Progenitor cell of endocrine pancreas (in vitro differentiated cells): ENCODE results near the gene CSTF2. TPM values are rescaled to one million over a fixed set of nuclear protein-coding genes. Genes with fewer than 3 reads are reported as not detected.

Experiments used
- DNase-seq: peaks from one replicate; pipeline ENCODE4 v3.0.0; 2021; ENCODE audit warnings: low spot score; ENCODE audit not compliant: unreplicated experiment
- H3K27ac Mint-ChIP-seq: 2 replicates; pipeline ENCODE4 v1.8.0; 2021; ENCODE audit warnings: mild to moderate bottlenecking, moderate library complexity, mixed read lengths
- H3K27me3 Mint-ChIP-seq: 2 replicates; pipeline ENCODE4 v1.8.0; 2021; ENCODE audit warnings: mixed read lengths
- H3K36me3 Mint-ChIP-seq: 2 replicates; pipeline ENCODE4 v1.8.0; 2022; ENCODE audit warnings: mixed read lengths; ENCODE audit not compliant: insufficient read depth
- H3K4me1 Mint-ChIP-seq: 2 replicates; pipeline ENCODE4 v1.8.0; 2021; ENCODE audit warnings: low read depth, mixed read lengths
- H3K4me3 Mint-ChIP-seq: 2 replicates; pipeline ENCODE4 v1.8.0; 2021; ENCODE audit warnings: low read depth, mild to moderate bottlenecking, moderate library complexity, mixed read lengths
- H3K9me3 Mint-ChIP-seq: 2 replicates; pipeline ENCODE4 v1.8.0; 2021; ENCODE audit warnings: low read depth, mixed read lengths
- total RNA-seq: library from RNA; stranded (reverse); gene quantifications from 2 replicates; pipeline ENCODE4 v1.2.1, GENCODE V29; 2021
- TF ChIP-seq, protein P1 (sequence below): fragments of 200-600 bp; sonication (generic); IDR thresholded peaks from one replicate; pipeline ENCODE4 v1.5.0; 2021; ENCODE audit warnings: antibody characterized with exemption, mild to moderate bottlenecking; ENCODE audit not compliant: unreplicated experiment

The CSTF2 gene
- total RNA-seq, 1 donor from 2014 or later, result 22.7 TPM

DNA sequence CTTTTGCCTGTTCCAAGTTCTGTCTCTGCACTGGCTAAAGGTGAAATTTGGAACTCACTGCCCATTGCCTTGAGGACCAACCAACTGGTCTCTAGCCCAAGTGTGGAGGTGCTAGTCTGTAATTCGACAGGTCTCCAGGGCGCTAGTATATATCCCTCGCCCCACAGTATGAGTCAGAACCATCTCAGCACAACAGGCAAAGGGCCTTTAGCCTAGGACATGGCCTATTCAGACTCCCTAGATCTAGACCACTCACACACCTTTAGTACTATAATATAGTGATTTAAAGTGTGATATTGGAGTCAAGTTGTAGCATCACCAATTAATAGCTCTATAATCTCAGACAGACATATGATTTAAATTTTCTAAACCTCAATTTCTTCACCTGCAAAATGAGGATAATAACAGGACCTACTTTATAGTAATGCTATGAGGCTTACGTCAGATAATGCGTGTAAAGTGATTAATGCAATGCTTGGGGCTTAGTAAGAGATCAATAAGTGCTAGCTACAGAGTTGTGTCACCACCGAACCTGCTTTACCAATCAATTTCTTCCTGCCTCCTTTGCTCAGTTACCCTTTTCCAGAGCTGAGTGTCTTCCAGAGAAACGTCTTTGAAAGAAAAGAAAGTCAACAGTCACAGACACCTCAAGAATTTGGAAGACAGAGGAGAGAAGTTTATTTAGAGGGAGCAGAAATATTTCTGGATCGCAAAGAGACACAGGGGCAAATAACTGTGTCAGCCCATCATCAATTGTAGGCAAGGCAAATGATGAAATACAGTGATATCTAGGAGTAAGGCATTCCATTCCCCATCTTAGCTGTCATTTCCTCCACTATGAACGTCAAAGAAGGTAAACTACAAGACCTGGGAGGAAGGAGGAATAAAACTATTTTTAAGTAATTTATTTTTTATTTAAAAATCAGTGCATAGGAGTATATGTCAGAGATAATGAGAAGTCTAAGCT is 51.7 kb downstream of the CSTF2 start:
- peaks cover 7% of the 10 kb centered on the region for H3K9me3 Mint-ChIP-seq
- no peak for DNase-seq
- peaks cover 11% of the 10 kb centered on the region for H3K4me1 Mint-ChIP-seq
- H3K4me3 Mint-ChIP-seq, result no peak overlapping the region
- no peaks in the 10 kb centered on the region for H3K36me3 Mint-ChIP-seq
- TF ChIP-seq, protein P1, sequence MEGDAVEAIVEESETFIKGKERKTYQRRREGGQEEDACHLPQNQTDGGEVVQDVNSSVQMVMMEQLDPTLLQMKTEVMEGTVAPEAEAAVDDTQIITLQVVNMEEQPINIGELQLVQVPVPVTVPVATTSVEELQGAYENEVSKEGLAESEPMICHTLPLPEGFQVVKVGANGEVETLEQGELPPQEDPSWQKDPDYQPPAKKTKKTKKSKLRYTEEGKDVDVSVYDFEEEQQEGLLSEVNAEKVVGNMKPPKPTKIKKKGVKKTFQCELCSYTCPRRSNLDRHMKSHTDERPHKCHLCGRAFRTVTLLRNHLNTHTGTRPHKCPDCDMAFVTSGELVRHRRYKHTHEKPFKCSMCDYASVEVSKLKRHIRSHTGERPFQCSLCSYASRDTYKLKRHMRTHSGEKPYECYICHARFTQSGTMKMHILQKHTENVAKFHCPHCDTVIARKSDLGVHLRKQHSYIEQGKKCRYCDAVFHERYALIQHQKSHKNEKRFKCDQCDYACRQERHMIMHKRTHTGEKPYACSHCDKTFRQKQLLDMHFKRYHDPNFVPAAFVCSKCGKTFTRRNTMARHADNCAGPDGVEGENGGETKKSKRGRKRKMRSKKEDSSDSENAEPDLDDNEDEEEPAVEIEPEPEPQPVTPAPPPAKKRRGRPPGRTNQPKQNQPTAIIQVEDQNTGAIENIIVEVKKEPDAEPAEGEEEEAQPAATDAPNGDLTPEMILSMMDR, result no peak
- no peak overlapping the region for H3K27ac Mint-ChIP-seq
- no peaks in the 10 kb centered on the region for H3K27me3 Mint-ChIP-seq

DNA sequence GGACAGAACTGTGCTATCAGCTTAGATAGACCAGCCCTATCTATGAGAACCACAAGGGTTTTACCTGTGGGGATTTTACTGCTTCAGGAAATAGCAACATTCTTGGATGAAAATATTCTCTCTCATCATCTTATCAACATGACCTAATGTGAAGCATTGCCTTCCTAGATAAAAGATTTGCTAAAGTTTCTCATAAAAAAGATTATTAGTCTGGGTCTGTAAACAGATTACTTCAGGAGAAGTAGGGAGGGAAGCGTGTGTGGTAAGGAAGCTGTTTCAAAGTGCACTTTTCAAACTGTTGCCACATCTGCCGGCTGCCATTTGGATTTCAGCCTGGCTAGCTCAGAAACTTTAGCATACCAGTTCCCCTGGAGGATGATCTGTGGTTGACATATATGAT is 54.1 kb downstream of the CSTF2 start, which contains the start of gene NOX1:
Gene NOX1 (minus strand): TSS at position 35 of the 400 bp plus-strand sequence. CDS start 220 bp downstream, outside the sequence.
- no peaks in the 10 kb centered on the region for H3K27me3 Mint-ChIP-seq
- H3K27ac Mint-ChIP-seq, result no peak within 1 kb of the TSS

DNA sequence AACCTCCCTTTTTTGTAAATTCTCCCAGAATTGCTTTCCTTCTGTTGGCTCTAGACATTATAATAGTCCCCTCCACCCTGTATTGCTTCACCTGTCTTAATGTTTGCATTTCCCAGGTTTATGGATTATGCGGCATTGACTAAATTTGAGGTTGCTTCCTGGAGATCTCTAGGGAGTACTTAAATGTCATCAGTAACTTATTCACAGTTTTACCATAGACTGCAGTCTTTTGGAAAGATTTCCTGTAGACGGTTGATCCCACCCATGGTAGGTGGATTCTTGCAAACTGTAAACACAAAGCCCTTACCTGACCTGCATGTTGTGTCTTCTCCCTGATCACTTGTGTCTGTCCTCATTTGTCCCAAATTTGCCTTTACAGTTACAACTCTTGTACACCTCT is 60.2 kb downstream of the CSTF2 start:
- TF ChIP-seq, protein P1, result no peak
- Mint-ChIP-seq H3K27ac (no peak overlapping the region), H3K9me3 (peaks cover 14% of the 10 kb centered on the region), H3K4me3 (no peak overlapping the region), H3K36me3 (no peaks in the 10 kb centered on the region), H3K27me3 (no peaks in the 10 kb centered on the region), H3K4me1 (peaks cover 4% of the 10 kb centered on the region)
- no peak for DNase-seq

More for the DNA sequence above, 54.1 kb downstream of the CSTF2 start, which contains the start of gene NOX1:
- Mint-ChIP-seq H3K36me3 (no peaks in the 10 kb centered on the region), H3K9me3 (peaks cover 10% of the 10 kb centered on the region), H3K4me1 (peaks cover 11% of the 10 kb centered on the region), H3K4me3 (no peak within 1 kb of the TSS)
- DNase-seq, result no peak
- TF ChIP-seq, protein P1, result no peak

DNA sequence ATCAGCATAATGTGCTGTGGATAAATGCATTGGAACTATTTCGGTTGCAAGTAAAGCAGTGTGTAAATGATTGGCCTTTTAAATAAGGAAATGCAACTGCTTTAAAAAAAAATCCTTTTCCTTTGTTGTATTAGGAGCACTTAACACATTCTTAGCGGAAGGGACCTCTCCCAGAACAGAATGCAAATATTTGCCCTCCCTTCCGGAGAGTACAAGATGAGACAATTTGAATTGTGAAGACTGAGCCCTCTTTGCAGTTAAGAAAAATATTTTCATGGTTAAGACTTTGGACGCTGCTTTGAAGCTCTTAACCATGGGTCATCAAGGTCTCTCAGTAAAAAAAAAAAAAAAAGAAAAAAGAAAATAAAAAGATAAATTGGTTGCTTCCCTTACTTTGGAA is 63.5 kb downstream of the CSTF2 start:
- TF ChIP-seq, protein P1, result no peak
- DNase-seq, result no peak
- Mint-ChIP-seq H3K27ac (no peak overlapping the region), H3K27me3 (no peaks in the 10 kb centered on the region), H3K36me3 (no peaks in the 10 kb centered on the region), H3K4me1 (peaks cover 4% of the 10 kb centered on the region), H3K9me3 (peaks cover 24% of the 10 kb centered on the region), H3K4me3 (no peak overlapping the region)

Other genes starting within 250 kb of the CSTF2 start
- gene TNMD, start 235.5 kb upstream of the CSTF2 start, total RNA-seq, result not detected in 2 replicates
- 167 TPM in 2 replicates for gene TSPAN6, start 183.6 kb upstream of the CSTF2 start, total RNA-seq
- gene SRPX2, start 176.2 kb upstream of the CSTF2 start, total RNA-seq, result 0.24 and 0.38 TPM in 2 replicates
- gene SYTL4, start 88.3 kb upstream of the CSTF2 start, total RNA-seq, result 1.8 and 2.9 TPM in 2 replicates
- gene NOX1, start 54.0 kb downstream of the CSTF2 start, total RNA-seq, result not detected in 2 replicates
- 0.44 and 0.86 TPM in 2 replicates for gene XKRX, start 108.5 kb downstream of the CSTF2 start, total RNA-seq
- gene ARL13A, start 149.3 kb downstream of the CSTF2 start, total RNA-seq, result not detected in 2 replicates
- 18.8 and 20.5 TPM in 2 replicates for gene TRMT2B, start 231.7 kb downstream of the CSTF2 start, total RNA-seq